GM23338 (cell line): Measurements from ENCODE around the gene C10orf71. TPM values are rescaled to one million over a fixed set of nuclear protein-coding genes. Genes with fewer than 3 reads are reported as not detected.
A peak's percentile ranks its signal among the peaks of the same experiment; 100 is the strongest.

Source experiments
- ATAC-seq: fragments of 200-7000 bp; cut with Tn5 transposase; 3 replicates; pipeline ENCODE4 v1.9.1; 2020
- DNase-seq: peaks from one replicate; pipeline ENCODE4 v3.0.0-alpha.2; 2015; ENCODE audit warnings: low spot score
- H2AFZ ChIP-seq: fragments of 200-600 bp; sonication (generic); 2 replicates; pipeline ENCODE4 v1.8.0; 2016; ENCODE audit warnings: antibody characterized with exemption, mild to moderate bottlenecking, moderate library complexity
- H3F3A ChIP-seq: fragments of 200-600 bp; sonication (generic); replicated peaks from 2 replicates; pipeline ENCODE4 v1.8.0; 2017; ENCODE audit warnings: antibody characterized with exemption, mixed run types, low read depth
- H3K27ac ChIP-seq: fragments of 200-600 bp; sonication (generic); 2 replicates; pipeline ENCODE4 v1.6.1; 2016; ENCODE audit warnings: low read depth
- H3K27me3 ChIP-seq: fragments of 200-600 bp; sonication (generic); 2 replicates; pipeline ENCODE4 v1.8.0; 2016; ENCODE audit warnings: mild to moderate bottlenecking, mixed run types, moderate library complexity; ENCODE audit not compliant: insufficient read depth
- H3K36me3 ChIP-seq: fragments of 200-600 bp; sonication (generic); 2 replicates; pipeline ENCODE4 v1.8.0; 2016; ENCODE audit warnings: mild to moderate bottlenecking; ENCODE audit not compliant: insufficient read depth
- H3K4me1 ChIP-seq: fragments of 200-600 bp; sonication (generic); 2 replicates; pipeline ENCODE4 v1.8.0; 2016; ENCODE audit warnings: mild to moderate bottlenecking, moderate library complexity; ENCODE audit not compliant: insufficient read depth
- H3K4me2 ChIP-seq: fragments of 200-600 bp; sonication (generic); 2 replicates; pipeline ENCODE4 v1.7.1; 2017; ENCODE audit warnings: mixed run types
- H3K4me3 ChIP-seq: fragments of 200-600 bp; sonication (generic); 2 replicates; pipeline ENCODE4 v1.6.1; 2016; ENCODE audit warnings: mixed run types
- H3K79me2 ChIP-seq: fragments of 200-600 bp; sonication (generic); replicated peaks from 2 replicates; pipeline ENCODE4 v1.8.0; 2017; ENCODE audit warnings: mild to moderate bottlenecking; ENCODE audit not compliant: insufficient read depth
- H3K9me2 ChIP-seq: fragments of 200-600 bp; sonication (generic); 2 replicates; pipeline ENCODE4 v1.8.0; 2017; ENCODE audit not compliant: insufficient read depth
- H4K20me1 ChIP-seq: fragments of 200-600 bp; sonication (generic); replicated peaks from 2 replicates; pipeline ENCODE4 v1.8.0; 2017; ENCODE audit warnings: mild to moderate bottlenecking; ENCODE audit not compliant: insufficient read depth
- H3K27ac Mint-ChIP-seq: 2 replicates; pipeline ENCODE4 v1.8.0; 2020; ENCODE audit warnings: inconsistent platforms, mild to moderate bottlenecking, moderate library complexity, mixed read lengths
- H3K27me3 Mint-ChIP-seq: 3 replicates; pipeline ENCODE4 v1.8.0; 2022; ENCODE audit warnings: low read depth, mild to moderate bottlenecking, moderate library complexity, mixed read lengths, inconsistent platforms; ENCODE audit not compliant: insufficient read depth, poor library complexity
- H3K36me3 Mint-ChIP-seq: 3 replicates; pipeline ENCODE4 v1.8.0; 2021; ENCODE audit warnings: low read depth, mild to moderate bottlenecking, inconsistent platforms, moderate library complexity, mixed read lengths
- H3K4me1 Mint-ChIP-seq: 3 replicates; pipeline ENCODE4 v1.8.0; 2020; ENCODE audit warnings: mild to moderate bottlenecking, inconsistent platforms, mixed read lengths
- H3K4me3 Mint-ChIP-seq: 3 replicates; pipeline ENCODE4 v1.8.0; 2021; ENCODE audit warnings: moderate library complexity, mild to moderate bottlenecking, inconsistent platforms, mixed read lengths
- H3K9me3 Mint-ChIP-seq: 3 replicates; pipeline ENCODE4 v1.8.0; 2020; ENCODE audit warnings: moderate library complexity, mild to moderate bottlenecking, inconsistent platforms, mixed read lengths
- EZH2 ChIP-seq: fragments of 200-600 bp; sonication (generic); IDR thresholded peaks from one replicate; pipeline ENCODE4 v1.8.0; 2017; ENCODE audit warnings: antibody characterized with exemption, mild to moderate bottlenecking, low read depth; ENCODE audit not compliant: unreplicated experiment
- ZNF114 ChIP-seq: fragments of 250-450 bp; sonication (Bioruptor Pico); IDR thresholded peaks from 2 replicates; pipeline ENCODE4 v1.5.0; 2020; ENCODE audit warnings: mild to moderate bottlenecking, moderate library complexity
- polyA plus RNA-seq: library from polyadenylated mRNA; unstranded; fragments of >200 nt; fragmentation: Nextera tagmentation; extraction: Ambion mirVana; gene quantifications from 2 replicates; pipeline ENCODE4 v1.2.1, GENCODE V29; 2016
- total RNA-seq: library from RNA; depleted of rRNA; stranded (reverse); fragments of >200 nt; shearing (Covaris generic); gene quantifications from 2 replicates; pipeline ENCODE4 v1.2.3, GENCODE V29; 2014
- TF ChIP-seq, protein P1 (sequence below): fragments of 250-450 bp; sonication (Bioruptor Pico); IDR thresholded peaks from 2 replicates; pipeline ENCODE4 v1.5.0; 2020; ENCODE audit warnings: mild to moderate bottlenecking, moderate library complexity
- TF ChIP-seq, protein P2 (sequence below), 2 experiments: fragments of 200-600 bp in 1 of 2; sonication (generic) in 1 of 2; conservative IDR thresholded peaks; 2 replicates each; pipeline versions ENCODE4 v1.5.1 to v1.6.1; 2016 to 2017; ENCODE audit warnings: antibody characterized with exemption in 2 of 2, low read depth in 2 of 2, mild to moderate bottlenecking in 2 of 2, moderate library complexity in 1 of 2

The C10orf71 gene
- total and polyA plus RNA-seq, 2 experiments from 2014 or later, result not detected

- Histone ChIP-seq H3K27ac (no peak overlapping the region), H3K4me3 (no peak overlapping the region), H3K4me1 (0 out of 2 replicates have a peak, but pooled peaks cover 3% of the 10 kb centered on the region), H3K27me3 (no peaks in the 10 kb centered on the region), H4K20me1 (no peaks in the 10 kb centered on the region), H3K9me2 (no peaks in the 10 kb centered on the region), H3F3A (no peaks in the 10 kb centered on the region), H2AFZ (no peak overlapping the region), H3K36me3 (no peaks in the 10 kb centered on the region), H3K4me2 (no peak overlapping the region), H3K79me2 (no peaks in the 10 kb centered on the region)
- Mint-ChIP-seq H3K4me3 (no peak overlapping the region), H3K4me1 (peaks cover 7% of the 10 kb centered on the region; the same call in 2 of the 3 replicates), H3K27ac (no peak overlapping the region), H3K9me3 (no peaks in the 10 kb centered on the region), H3K27me3 (peaks cover 6% of the 10 kb centered on the region), H3K36me3 (no peaks in the 10 kb centered on the region)
- ATAC-seq, result no peak; the same call in 1 of the 3 replicates
- peak; percentile 11 for DNase-seq
- TF ChIP-seq, protein P1, sequence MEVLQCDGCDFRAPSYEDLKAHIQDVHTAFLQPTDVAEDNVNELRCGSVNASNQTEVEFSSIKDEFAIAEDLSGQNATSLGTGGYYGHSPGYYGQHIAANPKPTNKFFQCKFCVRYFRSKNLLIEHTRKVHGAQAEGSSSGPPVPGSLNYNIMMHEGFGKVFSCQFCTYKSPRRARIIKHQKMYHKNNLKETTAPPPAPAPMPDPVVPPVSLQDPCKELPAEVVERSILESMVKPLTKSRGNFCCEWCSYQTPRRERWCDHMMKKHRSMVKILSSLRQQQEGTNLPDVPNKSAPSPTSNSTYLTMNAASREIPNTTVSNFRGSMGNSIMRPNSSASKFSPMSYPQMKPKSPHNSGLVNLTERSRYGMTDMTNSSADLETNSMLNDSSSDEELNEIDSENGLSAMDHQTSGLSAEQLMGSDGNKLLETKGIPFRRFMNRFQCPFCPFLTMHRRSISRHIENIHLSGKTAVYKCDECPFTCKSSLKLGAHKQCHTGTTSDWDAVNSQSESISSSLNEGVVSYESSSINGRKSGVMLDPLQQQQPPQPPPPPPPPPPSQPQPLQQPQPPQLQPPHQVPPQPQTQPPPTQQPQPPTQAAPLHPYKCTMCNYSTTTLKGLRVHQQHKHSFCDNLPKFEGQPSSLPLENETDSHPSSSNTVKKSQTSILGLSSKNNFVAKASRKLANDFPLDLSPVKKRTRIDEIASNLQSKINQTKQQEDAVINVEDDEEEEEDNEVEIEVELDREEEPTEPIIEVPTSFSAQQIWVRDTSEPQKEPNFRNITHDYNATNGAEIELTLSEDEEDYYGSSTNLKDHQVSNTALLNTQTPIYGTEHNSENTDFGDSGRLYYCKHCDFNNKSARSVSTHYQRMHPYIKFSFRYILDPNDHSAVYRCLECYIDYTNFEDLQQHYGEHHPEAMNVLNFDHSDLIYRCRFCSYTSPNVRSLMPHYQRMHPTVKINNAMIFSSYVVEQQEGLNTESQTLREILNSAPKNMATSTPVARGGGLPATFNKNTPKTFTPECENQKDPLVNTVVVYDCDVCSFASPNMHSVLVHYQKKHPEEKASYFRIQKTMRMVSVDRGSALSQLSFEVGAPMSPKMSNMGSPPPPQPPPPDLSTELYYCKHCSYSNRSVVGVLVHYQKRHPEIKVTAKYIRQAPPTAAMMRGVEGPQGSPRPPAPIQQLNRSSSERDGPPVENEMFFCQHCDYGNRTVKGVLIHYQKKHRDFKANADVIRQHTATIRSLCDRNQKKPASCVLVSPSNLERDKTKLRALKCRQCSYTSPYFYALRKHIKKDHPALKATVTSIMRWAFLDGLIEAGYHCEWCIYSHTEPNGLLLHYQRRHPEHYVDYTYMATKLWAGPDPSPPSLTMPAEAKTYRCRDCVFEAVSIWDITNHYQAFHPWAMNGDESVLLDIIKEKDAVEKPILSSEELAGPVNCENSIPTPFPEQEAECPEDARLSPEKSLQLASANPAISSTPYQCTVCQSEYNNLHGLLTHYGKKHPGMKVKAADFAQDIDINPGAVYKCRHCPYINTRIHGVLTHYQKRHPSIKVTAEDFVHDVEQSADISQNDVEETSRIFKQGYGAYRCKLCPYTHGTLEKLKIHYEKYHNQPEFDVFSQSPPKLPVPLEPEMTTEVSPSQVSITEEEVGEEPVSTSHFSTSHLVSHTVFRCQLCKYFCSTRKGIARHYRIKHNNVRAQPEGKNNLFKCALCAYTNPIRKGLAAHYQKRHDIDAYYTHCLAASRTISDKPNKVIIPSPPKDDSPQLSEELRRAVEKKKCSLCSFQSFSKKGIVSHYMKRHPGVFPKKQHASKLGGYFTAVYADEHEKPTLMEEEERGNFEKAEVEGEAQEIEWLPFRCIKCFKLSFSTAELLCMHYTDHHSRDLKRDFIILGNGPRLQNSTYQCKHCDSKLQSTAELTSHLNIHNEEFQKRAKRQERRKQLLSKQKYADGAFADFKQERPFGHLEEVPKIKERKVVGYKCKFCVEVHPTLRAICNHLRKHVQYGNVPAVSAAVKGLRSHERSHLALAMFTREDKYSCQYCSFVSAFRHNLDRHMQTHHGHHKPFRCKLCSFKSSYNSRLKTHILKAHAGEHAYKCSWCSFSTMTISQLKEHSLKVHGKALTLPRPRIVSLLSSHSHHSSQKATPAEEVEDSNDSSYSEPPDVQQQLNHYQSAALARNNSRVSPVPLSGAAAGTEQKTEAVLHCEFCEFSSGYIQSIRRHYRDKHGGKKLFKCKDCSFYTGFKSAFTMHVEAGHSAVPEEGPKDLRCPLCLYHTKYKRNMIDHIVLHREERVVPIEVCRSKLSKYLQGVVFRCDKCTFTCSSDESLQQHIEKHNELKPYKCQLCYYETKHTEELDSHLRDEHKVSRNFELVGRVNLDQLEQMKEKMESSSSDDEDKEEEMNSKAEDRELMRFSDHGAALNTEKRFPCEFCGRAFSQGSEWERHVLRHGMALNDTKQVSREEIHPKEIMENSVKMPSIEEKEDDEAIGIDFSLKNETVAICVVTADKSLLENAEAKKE, result no peak
- no peak for TF ChIP-seq ZNF114 (CRISPR knock-in tag)
- TF ChIP-seq EZH2, result no peak
- TF ChIP-seq, protein P2, sequence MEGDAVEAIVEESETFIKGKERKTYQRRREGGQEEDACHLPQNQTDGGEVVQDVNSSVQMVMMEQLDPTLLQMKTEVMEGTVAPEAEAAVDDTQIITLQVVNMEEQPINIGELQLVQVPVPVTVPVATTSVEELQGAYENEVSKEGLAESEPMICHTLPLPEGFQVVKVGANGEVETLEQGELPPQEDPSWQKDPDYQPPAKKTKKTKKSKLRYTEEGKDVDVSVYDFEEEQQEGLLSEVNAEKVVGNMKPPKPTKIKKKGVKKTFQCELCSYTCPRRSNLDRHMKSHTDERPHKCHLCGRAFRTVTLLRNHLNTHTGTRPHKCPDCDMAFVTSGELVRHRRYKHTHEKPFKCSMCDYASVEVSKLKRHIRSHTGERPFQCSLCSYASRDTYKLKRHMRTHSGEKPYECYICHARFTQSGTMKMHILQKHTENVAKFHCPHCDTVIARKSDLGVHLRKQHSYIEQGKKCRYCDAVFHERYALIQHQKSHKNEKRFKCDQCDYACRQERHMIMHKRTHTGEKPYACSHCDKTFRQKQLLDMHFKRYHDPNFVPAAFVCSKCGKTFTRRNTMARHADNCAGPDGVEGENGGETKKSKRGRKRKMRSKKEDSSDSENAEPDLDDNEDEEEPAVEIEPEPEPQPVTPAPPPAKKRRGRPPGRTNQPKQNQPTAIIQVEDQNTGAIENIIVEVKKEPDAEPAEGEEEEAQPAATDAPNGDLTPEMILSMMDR (conservative IDR thresholded peaks at IDR 0.05; ENCODE audit: low read depth in 2 of 2), result peak in 1 of 2 experiments; percentile 40; a peak in 2 of 4 replicates
Observed at GRCh38 chr10:49365675-49366415, 66.9 kb downstream of the C10orf71 start.
